OCI-LY1 (cell line): ENCODE data around the gene MCU.

Experiments used
- CTCF ChIP-seq: fragments of 200-600 bp; sonication (generic), shearing (Covaris generic); IDR thresholded peaks from 2 replicates; pipeline ENCODE4 v1.5.1; 2017; ENCODE audit warnings: mild to moderate bottlenecking, antibody characterized with exemption, low read length, moderate library complexity, mixed read lengths
- EZH2 ChIP-seq: fragments of 200-600 bp; sonication (generic), shearing (Covaris generic); IDR thresholded peaks from 2 replicates; pipeline ENCODE4 v1.8.0; 2017; ENCODE audit warnings: borderline replicate concordance, mixed run types, mild to moderate bottlenecking, antibody characterized with exemption, low read length, moderate library complexity, mixed read lengths

- TF ChIP-seq CTCF = no peak
- no peak for TF ChIP-seq EZH2
Measured at GRCh38 chr10:72756674-72757385, 64.9 kb downstream of the MCU start.
